Peyer's patch (tissue), 4 donors: ENCODE data around the gene KLHL6. TPM values are rescaled to one million over a fixed set of nuclear protein-coding genes. Genes with fewer than 3 reads are reported as not detected.

Experiments used
- DNase-seq, 3 donors: peaks; one replicate each; pipeline ENCODE4 v3.0.0-alpha.2; 2017 to 2019
- H3K27ac ChIP-seq, 4 donors: fragments of 200-600 bp; sonication (generic); one replicate each; pipeline ENCODE4 v1.5.1; 2016 to 2019
- H3K27me3 ChIP-seq, 2 donors: fragments of 200-600 bp; sonication (generic); one replicate each; pipeline ENCODE4 v1.5.1; 2019
- H3K36me3 ChIP-seq, 3 donors: fragments of 200-600 bp; sonication (generic); one replicate each; pipeline ENCODE4 v1.5.1; 2016 to 2019
- H3K4me1 ChIP-seq, 4 donors: fragments of 200-600 bp; sonication (generic); one replicate each; pipeline ENCODE4 v1.5.1; 2016 to 2019
- H3K4me3 ChIP-seq, 4 donors: fragments of 200-600 bp; sonication (generic); 1 replicate in 3 of 4; 2 replicates in 1 of 4; pipeline ENCODE4 v1.5.1; 2016 to 2019; ENCODE audit warnings: mild to moderate bottlenecking in 1 of 4
- H3K9me3 ChIP-seq, 4 donors: fragments of 200-600 bp; sonication (generic); one replicate each; pipeline ENCODE4 v1.5.1; 2016 to 2019; ENCODE audit warnings: mild to moderate bottlenecking in 1 of 4
- CTCF ChIP-seq, 6 experiments: fragments of 450-650 bp in 4 of 6; fragments of 200-600 bp in 2 of 6; sonication (generic) in 1 of 6; IDR thresholded peaks; one replicate each; pipeline ENCODE4 v1.5.1; 2017 to 2019; ENCODE audit warnings: antibody characterized with exemption in 6 of 6, mild to moderate bottlenecking in 3 of 6, moderate library complexity in 1 of 6
- POLR2A ChIP-seq, 2 donors: fragments of 450-650 bp; IDR thresholded peaks; one replicate each; pipeline ENCODE4 v1.5.1; 2017; ENCODE audit warnings: antibody characterized with exemption in 2 of 2, mild to moderate bottlenecking in 2 of 2, moderate library complexity in 2 of 2
- total RNA-seq, 4 donors: library from RNA; depleted of rRNA; stranded (reverse); fragments of >200 nt; gene quantifications; one replicate each; pipeline ENCODE4 v1.1.0, GENCODE V29; 2016

The KLHL6 gene
- total RNA-seq, 4 donors from 2014 or later, result 1.6 to 53.6 (median 4.9) TPM

GRCh38 chr3:183496311-183496710 is 59.2 kb downstream of the KLHL6 start:
- Histone ChIP-seq H3K4me3 (no peak overlapping the region), H3K36me3 (no peaks in the 10 kb centered on the region), H3K4me1 (no peaks in the 10 kb centered on the region), H3K27me3 (no peaks in the 10 kb centered on the region), H3K27ac (no peak overlapping the region), H3K9me3 (no peaks in the 10 kb centered on the region)
- no peak for DNase-seq
- no peak for TF ChIP-seq POLR2A (IDR thresholded peaks at IDR 0.05)
- TF ChIP-seq CTCF (IDR thresholded peaks at IDR 0.05), result no peak

GRCh38 chr3:183494341-183494740 is 61.2 kb downstream of the KLHL6 start:
- Histone ChIP-seq H3K4me3 (no peak overlapping the region), H3K4me1 (no peaks in the 10 kb centered on the region), H3K27ac (no peak overlapping the region), H3K27me3 (no peaks in the 10 kb centered on the region), H3K9me3 (no peaks in the 10 kb centered on the region), H3K36me3 (no peaks in the 10 kb centered on the region)
- peak in 1 of 3 donors; percentile 38 for DNase-seq
- no peak for TF ChIP-seq CTCF (IDR thresholded peaks at IDR 0.05)
- TF ChIP-seq POLR2A (IDR thresholded peaks at IDR 0.05), result no peak

- Histone ChIP-seq H3K27ac (no peak overlapping the region), H3K36me3 (no peaks in the 10 kb centered on the region), H3K4me1 (no peaks in the 10 kb centered on the region), H3K27me3 (no peaks in the 10 kb centered on the region), H3K4me3 (no peak overlapping the region), H3K9me3 (no peaks in the 10 kb centered on the region)
- no peak for TF ChIP-seq CTCF (IDR thresholded peaks at IDR 0.05)
- no peak for TF ChIP-seq POLR2A (IDR thresholded peaks at IDR 0.05)
- peak in 1 of 3 donors; percentile 9 for DNase-seq
Observed at GRCh38 chr3:183493296-183494045, 62.0 kb downstream of the KLHL6 start.

- no peaks in the 10 kb centered on the region for H3K4me1 ChIP-seq
- H3K27ac ChIP-seq, result no peak overlapping the region
- DNase-seq, result no peak
- no peaks in the 10 kb centered on the region for H3K36me3 ChIP-seq
- TF ChIP-seq POLR2A (IDR thresholded peaks at IDR 0.05) (no peak), CTCF (IDR thresholded peaks at IDR 0.05) (no peak)
- no peaks in the 10 kb centered on the region for H3K9me3 ChIP-seq
- H3K27me3 ChIP-seq, result no peaks in the 10 kb centered on the region
- no peak overlapping the region for H3K4me3 ChIP-seq
Observed at GRCh38 chr3:183492849-183493179, 62.7 kb downstream of the KLHL6 start.

GRCh38 chr3:183491923-183492848 is 63.3 kb downstream of the KLHL6 start:
- no peaks in the 10 kb centered on the region for H3K4me1 ChIP-seq
- H3K27ac ChIP-seq, result no peak overlapping the region
- no peaks in the 10 kb centered on the region for H3K27me3 ChIP-seq
- H3K36me3 ChIP-seq, result no peaks in the 10 kb centered on the region
- peak in 1 of 3 donors; percentile 43 for DNase-seq
- H3K9me3 ChIP-seq, result no peaks in the 10 kb centered on the region
- H3K4me3 ChIP-seq, result no peak overlapping the region
- TF ChIP-seq CTCF (IDR thresholded peaks at IDR 0.05) (no peak), POLR2A (IDR thresholded peaks at IDR 0.05) (no peak)
